Hematopoietic multipotent progenitor cell treated with erythropoietin and hydrocortisone succinate and interleukin-3 and kit ligand, for 17 days (in vitro differentiated cells): ENCODE measurements around the gene SPOCK2.

ENCODE experiments used
- DNase-seq: peaks from one replicate; pipeline ENCODE4 v3.0.0-alpha.2; 2015; ENCODE audit warnings: low spot score

SPOCK2 gene

GRCh38 chr10:72030762-72031543, 57.4 kb downstream of the SPOCK2 start:
- DNase-seq = no peak

DNA sequence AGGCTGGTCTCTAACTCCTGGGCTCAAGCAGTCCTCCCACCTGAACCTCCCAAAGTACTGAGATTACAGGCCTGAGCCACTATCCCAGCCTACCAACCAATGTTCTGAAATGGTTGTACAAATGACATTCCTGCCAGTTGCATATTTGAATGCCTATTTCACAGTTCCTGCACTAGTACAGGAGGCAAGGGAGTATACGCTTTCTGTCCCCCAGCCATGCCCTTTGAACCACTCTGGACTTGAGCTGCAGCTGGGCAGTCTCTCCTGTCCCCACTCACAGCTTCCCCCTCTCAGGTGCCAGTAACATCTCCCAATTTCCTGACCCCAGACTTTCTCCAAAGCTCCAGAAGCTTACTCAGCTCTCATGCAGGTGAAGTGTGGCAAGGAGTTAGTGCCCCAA, 58.9 kb downstream of the SPOCK2 start:
- DNase-seq = no peak

- DNase-seq = no peak
Measured at GRCh38 chr10:72027498-72027897, 60.9 kb downstream of the SPOCK2 start.

- DNase-seq = no peak
Measured at GRCh38 chr10:72026278-72027111, 61.9 kb downstream of the SPOCK2 start.

DNA sequence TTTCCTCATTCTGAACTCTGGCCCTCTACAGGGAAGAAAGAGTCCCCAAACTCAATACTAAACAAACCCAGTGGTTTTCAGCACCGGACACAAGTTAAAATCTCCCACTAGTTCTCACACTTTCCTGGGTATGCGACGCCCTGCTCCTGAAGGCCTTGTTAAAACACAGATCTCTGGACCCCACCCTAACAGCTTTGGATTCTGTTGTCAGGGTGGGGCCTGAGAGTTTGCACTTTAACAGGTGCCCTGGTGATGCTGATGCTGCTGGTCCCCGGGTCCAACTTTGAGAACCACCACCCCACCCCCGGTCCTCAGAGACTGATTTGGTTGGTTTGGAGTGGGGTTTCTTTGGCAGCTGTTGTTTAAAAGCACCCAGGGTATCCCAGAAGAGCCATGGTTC, 62.5 kb downstream of the SPOCK2 start:
- DNase-seq = no peak

DNA sequence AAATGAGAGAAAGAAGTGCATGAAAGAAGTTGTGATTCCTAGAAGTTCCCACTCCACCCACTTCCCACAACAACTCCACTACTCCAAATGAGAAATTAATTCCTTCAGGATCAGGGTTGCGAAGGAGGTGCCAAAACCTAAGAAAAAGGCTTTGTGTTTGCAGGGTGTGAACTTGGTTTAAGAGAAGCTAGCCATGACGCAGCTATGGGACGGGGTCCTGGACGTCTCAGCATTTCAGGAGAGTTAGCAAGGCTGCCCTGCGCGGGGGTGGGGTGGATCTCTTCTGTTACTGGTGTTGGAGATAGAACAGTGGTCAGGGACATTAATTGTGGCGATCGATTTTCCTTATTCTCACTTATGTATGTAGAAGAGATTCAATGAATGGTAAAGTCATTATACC, 63.0 kb downstream of the SPOCK2 start:
- DNase-seq = no peak

DNA sequence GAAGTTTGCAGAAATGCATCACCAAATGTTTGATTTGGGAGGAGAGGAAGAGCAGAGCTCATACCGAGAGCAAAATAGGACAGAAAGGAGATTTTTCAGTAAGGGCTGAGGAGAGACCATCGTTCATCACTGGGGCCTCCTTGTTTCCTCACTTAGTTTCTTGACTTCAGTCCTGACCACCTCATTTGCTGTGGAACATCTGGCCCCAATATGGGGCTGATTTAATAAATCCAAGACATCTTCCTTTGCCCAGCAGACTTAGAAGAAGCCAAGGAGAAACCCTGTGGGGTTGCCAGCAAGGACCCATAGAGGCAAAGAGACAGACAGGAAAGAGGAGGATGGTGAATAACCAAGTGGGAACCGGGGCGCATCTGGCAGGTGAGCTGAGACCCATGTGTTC, 63.8 kb downstream of the SPOCK2 start:
- DNase-seq = no peak

DNA sequence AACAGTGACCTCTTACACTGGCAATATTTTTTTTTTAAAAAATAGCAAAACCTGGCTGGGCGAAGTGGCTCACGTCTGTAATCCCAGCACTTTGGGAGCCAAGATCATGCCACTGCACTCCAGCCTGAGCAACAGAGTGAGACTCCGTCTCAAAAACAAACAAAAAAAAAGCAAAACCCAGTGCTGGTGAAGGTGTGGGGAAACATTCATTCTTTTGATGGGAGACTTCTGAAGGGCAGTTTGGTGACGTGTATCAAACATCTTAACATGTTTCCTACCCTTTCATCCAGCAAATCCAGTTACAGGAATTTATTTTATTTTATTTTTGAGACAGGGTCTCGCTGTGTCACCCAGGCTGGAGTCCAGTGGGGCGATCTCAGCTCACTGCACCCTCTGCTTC, 66.1 kb downstream of the SPOCK2 start:
- DNase-seq = no peak

DNA sequence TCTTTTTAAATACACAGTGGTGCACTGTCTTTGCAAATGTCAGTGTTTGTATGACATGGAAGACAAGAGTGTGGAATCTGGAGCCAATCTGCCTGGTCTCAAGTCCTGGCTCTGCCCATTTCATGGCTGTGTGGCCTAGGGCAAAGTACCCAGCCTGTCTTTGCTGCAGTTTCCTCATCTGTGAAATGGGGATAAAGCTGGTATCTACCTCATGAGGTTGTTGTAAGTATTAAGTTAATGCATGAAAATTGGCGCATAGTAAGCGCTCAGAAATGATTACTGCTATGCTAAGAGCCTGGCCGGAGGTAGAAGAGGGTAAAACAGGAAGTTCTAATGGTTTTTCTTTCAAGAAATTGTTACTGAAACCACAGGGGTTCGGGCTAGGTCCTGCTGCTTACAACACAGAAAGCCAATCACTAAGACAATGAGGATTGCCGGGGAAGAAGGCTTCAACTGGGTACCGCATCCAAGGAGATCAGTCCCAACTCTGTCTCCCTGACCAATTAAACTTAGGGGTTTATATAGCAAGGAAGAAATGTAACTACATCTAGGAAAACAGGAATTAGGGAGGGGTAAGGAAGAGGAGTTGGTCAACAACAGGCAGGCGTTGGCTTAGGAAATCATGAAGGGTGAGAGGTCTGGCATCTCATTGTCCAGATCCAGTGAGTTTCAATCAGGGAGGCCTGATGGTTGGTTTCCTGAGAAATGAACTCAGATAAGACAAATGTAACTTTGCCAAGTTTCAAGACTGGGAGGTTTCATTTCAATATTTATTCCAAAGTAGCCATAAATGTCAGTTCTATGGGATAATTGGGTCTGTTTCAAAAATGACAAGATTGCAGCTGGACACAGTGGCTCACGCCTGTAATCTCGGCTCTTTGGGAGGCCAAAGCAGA, 67.2 kb downstream of the SPOCK2 start:
- DNase-seq = no peak

- no peak for DNase-seq
Measured at GRCh38 chr10:72019085-72019876, 69.1 kb downstream of the SPOCK2 start.

DNA sequence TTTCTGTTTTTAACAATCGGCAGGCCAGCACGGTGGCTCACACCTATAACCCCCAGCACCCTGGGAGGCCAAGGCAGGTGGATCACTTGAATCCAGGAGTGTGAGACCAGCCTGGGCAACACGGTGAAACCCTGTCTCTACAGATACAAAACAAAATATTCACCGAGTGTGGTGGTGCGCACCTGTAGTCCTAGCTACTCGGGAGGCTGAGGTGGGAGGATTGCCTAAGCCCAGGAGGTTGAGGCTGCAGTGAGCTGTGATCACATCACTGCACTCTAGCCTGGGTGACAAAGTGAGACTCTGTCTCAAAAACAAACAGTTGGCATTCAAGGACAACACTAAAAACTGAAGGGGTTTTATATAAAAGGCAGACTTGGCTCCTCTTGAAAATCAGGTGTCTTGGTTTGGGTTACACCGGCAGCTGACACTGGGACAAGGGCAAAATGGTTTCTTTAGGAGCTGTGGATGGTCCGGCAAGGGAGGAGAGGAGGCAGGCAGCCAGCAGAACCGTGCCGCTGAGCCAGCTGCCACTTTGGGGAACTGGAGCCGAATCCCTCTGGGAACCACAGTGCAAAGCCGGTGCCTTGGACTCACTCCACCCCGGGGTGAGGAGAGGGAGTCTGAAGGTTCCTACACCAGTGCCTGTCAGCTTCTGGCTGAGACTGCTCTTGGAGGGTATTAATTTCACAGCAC, 71.6 kb downstream of the SPOCK2 start:
- no peak for DNase-seq

DNA sequence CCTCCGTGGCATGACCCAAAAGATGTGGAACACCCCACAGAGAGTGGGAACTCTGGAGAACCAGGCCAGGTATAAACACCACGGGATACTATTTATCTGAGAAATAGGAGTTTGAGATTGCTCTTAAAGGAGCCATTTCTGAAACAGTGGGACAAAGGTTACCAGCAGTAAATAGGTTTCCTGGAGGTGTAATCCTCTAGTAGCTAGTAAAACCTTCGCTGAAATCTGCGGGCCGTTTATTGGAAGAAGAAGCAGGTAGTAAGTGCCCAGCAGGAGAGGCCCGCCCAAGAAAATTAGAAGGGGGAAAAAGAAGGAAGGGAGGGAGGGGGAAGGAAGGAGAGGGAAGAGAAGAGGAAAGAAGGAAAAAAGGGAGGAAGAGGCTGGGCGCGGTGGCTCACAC, 72.5 kb downstream of the SPOCK2 start:
- no peak for DNase-seq

DNA sequence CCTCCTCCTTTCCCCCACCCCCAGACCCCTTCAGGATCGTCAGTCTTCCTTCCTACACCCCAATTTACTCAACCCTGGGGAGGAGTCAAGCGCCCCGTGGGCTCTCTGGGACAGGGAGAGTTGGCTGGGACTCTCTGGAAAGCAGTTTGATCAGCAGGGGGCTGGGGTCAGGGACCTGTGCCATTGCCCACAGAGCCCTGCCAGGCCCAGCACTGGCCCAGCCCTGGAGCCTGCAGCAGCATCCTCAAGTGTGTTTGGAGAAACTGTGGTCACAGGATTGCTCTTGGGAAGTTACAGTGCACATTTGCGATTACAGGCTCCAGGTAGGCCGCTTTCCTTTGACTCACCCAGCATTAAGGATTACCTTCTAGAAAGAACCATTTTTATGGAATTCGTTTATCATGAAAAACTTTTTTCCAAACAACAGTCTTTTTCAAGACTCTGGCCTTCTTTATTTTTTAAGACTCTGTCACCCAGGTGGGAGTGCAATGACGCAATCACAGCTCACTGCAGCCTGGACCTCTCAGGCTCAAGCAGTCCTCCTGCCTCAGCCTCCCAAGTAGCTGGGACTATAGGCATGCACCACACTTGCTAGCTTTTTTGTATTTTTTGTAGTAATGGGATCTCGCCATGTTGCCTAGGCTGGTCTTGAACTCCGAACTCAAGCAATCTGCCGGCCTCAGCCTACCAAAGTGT, 73.4 kb downstream of the SPOCK2 start:
- no peak for DNase-seq

DNA sequence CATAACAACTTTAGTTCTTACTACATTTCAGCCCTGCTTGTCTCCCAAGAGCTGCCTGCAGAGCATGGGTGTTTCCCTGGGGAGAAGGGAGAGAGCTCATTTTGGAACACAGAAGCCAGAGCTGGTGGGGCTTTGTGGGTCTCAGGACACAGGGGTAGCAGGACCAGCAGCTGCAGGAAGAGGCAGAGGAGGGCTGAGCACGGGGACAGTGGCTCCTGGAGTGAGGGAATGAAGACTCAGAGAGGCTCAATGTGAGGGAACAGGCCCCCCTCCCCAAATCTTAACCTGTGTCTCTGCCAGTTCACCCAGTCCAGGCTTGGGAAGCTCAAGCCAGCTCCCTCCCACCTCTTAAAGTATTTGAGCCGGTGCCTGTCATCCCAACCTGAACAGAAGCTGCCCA, 74.2 kb downstream of the SPOCK2 start:
- DNase-seq = no peak

DNA sequence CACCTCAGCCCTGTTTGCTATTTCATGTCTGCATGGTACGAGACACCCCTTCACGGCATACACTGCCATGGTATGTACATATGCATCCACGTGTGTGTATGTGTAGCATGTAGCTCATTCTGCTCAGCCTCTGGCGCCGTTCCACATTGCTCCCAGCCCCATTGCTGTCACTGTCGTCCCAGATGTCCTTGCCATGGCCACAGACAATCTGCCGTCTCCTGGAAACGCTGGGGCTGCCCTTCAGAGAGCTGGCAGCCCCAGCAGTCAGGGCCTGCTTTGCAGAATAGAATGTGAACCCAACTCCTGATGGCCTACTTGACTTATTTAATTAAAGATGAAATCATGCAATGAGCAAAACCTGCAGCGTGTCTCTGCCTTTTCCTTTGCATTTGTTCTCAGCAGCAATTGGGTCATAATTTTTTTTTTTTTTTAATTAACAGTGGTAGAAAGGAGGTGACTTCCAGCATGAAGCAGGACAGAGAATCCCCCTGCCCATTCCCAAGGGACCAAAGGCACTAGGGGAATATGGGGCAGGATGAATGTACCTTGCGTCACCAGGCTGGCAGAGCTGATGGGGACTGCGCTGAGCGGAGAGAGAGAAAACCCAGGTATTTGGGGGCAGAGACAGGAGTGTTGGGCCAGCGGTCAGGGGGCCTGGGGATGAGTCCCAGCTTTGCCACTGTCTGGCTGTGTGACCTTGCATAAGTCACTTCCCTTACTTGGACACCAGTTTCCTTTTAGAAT, 75.0 kb downstream of the SPOCK2 start:
- DNase-seq = no peak

GRCh38 chr10:72012796-72013195, 75.6 kb downstream of the SPOCK2 start:
- DNase-seq = no peak

DNA sequence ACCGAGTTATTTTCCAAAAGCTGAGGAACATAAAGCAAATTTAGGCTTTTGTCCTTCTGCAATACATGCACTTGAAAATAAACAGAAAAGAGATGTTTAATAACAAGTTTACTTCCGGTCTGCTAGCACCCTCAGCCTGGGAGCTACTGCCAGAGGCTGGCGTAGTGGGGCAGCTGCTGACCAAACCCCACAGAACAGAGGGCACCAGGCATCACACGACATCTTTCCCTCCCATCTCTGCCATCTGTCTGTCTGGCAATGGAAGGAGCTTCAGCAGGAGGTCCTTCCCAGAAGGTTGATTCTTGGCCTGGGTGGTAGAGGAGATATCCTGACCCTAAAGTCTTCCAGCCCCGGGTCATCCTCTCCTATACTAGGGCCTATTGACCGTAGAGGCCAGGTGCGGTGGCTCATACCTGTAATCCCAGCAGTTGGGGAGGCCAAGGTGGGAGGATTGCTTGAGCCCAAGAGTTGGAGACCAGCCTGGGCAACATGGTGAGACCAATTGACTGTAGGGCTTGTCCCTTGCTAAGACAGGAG, 76.3 kb downstream of the SPOCK2 start:
- DNase-seq = no peak

DNA sequence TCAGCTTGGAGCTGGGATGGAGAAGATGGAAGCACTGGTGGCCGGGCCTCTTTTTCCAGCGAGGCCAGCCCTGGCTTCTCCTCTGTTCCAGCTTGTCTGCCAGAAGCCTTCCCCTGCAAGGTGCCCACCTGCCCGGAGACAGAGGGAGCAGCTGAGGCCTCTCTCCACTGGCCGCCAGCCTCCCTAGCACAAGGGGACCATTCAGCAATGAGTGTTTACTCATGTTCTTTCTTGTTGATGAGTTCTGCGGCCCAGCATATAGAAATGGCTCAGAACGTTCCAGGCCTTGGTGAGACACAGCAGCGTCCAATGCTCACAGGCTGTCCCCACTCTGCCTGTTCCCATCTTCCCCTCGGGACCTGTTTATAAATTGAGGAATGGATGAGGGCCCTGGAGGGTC, 76.9 kb downstream of the SPOCK2 start:
- DNase-seq = no peak

GRCh38 chr10:72011016-72011415, 77.3 kb downstream of the SPOCK2 start:
- no peak for DNase-seq
